H9 (cell line): Measurements from ENCODE around the gene RNF146. TPM values are rescaled to one million over a fixed set of nuclear protein-coding genes. Genes with fewer than 3 reads are reported as not detected.

Experiments
- DNase-seq: peaks from one replicate; pipeline ENCODE4 v3.0.0-alpha.2; 2017
- H2AFZ ChIP-seq: one replicate; pipeline ENCODE4 v1.6.1; 2013; ENCODE audit warnings: mild to moderate bottlenecking, low read length, control low read depth, moderate library complexity
- H2AK5ac ChIP-seq: 2 replicates; pipeline ENCODE4 v1.6.1; 2013; ENCODE audit warnings: low read length, control low read depth, mixed read lengths; ENCODE audit not compliant: insufficient read length
- H2BK120ac ChIP-seq: one replicate; pipeline ENCODE4 v1.6.1; 2013; ENCODE audit warnings: low read depth, mild to moderate bottlenecking, low read length, control low read depth, inconsistent platforms; ENCODE audit not compliant: poor library complexity, severe bottlenecking
- H2BK12ac ChIP-seq: 2 replicates; pipeline ENCODE4 v1.6.1; 2013; ENCODE audit warnings: low read length, control low read depth, mixed read lengths, low read depth; ENCODE audit not compliant: insufficient read length
- H2BK15ac ChIP-seq: 2 replicates; pipeline ENCODE4 v1.6.1; 2013; ENCODE audit warnings: low read depth, low read length, control low read depth
- H2BK20ac ChIP-seq: one replicate; pipeline ENCODE4 v1.6.1; 2013; ENCODE audit warnings: low read depth, mild to moderate bottlenecking, low read length, control low read depth, inconsistent platforms; ENCODE audit not compliant: poor library complexity, severe bottlenecking
- H2BK5ac ChIP-seq: 2 replicates; pipeline ENCODE4 v1.6.1; 2013; ENCODE audit warnings: low read length, control low read depth, mixed read lengths; ENCODE audit not compliant: insufficient read length
- H3K14ac ChIP-seq: 2 replicates; pipeline ENCODE4 v1.6.1; 2013; ENCODE audit warnings: low read length, control low read depth; ENCODE audit not compliant: insufficient read depth
- H3K18ac ChIP-seq: 2 replicates; pipeline ENCODE4 v1.6.1; 2013; ENCODE audit warnings: low read depth, mild to moderate bottlenecking, mixed read lengths, low read length, control low read depth; ENCODE audit not compliant: insufficient read length
- H3K23ac ChIP-seq: 2 replicates; pipeline ENCODE4 v1.6.1; 2013; ENCODE audit warnings: low read length, control low read depth, mixed read lengths, low read depth; ENCODE audit not compliant: insufficient read length
- H3K23me2 ChIP-seq: 2 replicates; pipeline ENCODE4 v1.6.1; 2013; ENCODE audit warnings: low read depth, mild to moderate bottlenecking, mixed read lengths, low read length, control low read depth; ENCODE audit not compliant: insufficient read length, poor library complexity, severe bottlenecking
- H3K27ac ChIP-seq: 2 replicates; pipeline ENCODE4 v1.5.1; 2013; ENCODE audit warnings: low read length, control low read depth, mixed read lengths, low read depth; ENCODE audit not compliant: insufficient read length
- H3K27me3 ChIP-seq: 2 replicates; pipeline ENCODE4 v1.6.1; 2013; ENCODE audit warnings: low read length, control low read depth, inconsistent platforms; ENCODE audit not compliant: insufficient read depth
- H3K4ac ChIP-seq: 2 replicates; pipeline ENCODE4 v1.6.1; 2013; ENCODE audit warnings: low read depth, mild to moderate bottlenecking, control low read depth, inconsistent platforms, low read length, moderate library complexity
- H3K4me1 ChIP-seq: 2 replicates; pipeline ENCODE4 v1.6.1; 2013; ENCODE audit warnings: low read length, control low read depth, inconsistent platforms; ENCODE audit not compliant: insufficient read depth
- H3K4me2 ChIP-seq: 2 replicates; pipeline ENCODE4 v1.6.1; 2013; ENCODE audit warnings: low read length, control low read depth, mixed read lengths; ENCODE audit not compliant: insufficient read length, insufficient read depth
- H3K56ac ChIP-seq: 2 replicates; pipeline ENCODE4 v1.6.1; 2013; ENCODE audit warnings: low read depth, mild to moderate bottlenecking, mixed read lengths, low read length, control low read depth; ENCODE audit not compliant: insufficient read length
- H3K79me1 ChIP-seq: 2 replicates; pipeline ENCODE4 v1.6.1; 2013; ENCODE audit warnings: low read depth, mild to moderate bottlenecking, moderate library complexity, low read length, control low read depth, inconsistent platforms; ENCODE audit not compliant: insufficient read depth, poor library complexity, severe bottlenecking
- H3K79me2 ChIP-seq: 2 replicates; pipeline ENCODE4 v1.6.1; 2013; ENCODE audit warnings: low read length, control low read depth, inconsistent platforms; ENCODE audit not compliant: insufficient read depth
- H3K9ac ChIP-seq: 2 replicates; pipeline ENCODE4 v1.6.1; 2013; ENCODE audit warnings: low read length, control low read depth, mixed read lengths; ENCODE audit not compliant: insufficient read length; ENCODE audit errors: extremely low read depth
- H3K9me3 ChIP-seq: one replicate; pipeline ENCODE4 v1.6.1; 2013; ENCODE audit warnings: low read depth, low read length, inconsistent platforms; ENCODE audit not compliant: control insufficient read depth
- H3T11ph ChIP-seq: one replicate; pipeline ENCODE4 v1.6.1; 2013; ENCODE audit warnings: mild to moderate bottlenecking, low read length, control low read depth, inconsistent platforms
- H4K20me1 ChIP-seq: one replicate; pipeline ENCODE4 v1.6.1; 2013; ENCODE audit not compliant: control insufficient read depth, insufficient read length, insufficient read depth
- H4K5ac ChIP-seq: 2 replicates; pipeline ENCODE4 v1.6.1; 2013; ENCODE audit warnings: low read depth, mild to moderate bottlenecking, mixed read lengths, low read length, control low read depth; ENCODE audit not compliant: insufficient read length
- H4K8ac ChIP-seq: replicated peaks from 2 replicates; pipeline ENCODE4 v1.6.1; 2013; ENCODE audit warnings: low read length, control low read depth, mixed read lengths, low read depth; ENCODE audit not compliant: insufficient read length
- H4K91ac ChIP-seq: 2 replicates; pipeline ENCODE4 v1.6.1; 2013; ENCODE audit warnings: low read depth, mild to moderate bottlenecking, moderate library complexity, mixed read lengths, low read length, control low read depth; ENCODE audit not compliant: insufficient read length
- H3K27ac Mint-ChIP-seq, 3 experiments: 2 replicates in 2 of 3; 3 replicates in 1 of 3; pipeline ENCODE4 v1.8.0; 2020 to 2021; ENCODE audit warnings: mixed read lengths in 3 of 3, mild to moderate bottlenecking in 1 of 3, moderate library complexity in 1 of 3
- H3K27me3 Mint-ChIP-seq: 2 replicates; pipeline ENCODE4 v1.8.0; 2021; ENCODE audit warnings: low read depth, mild to moderate bottlenecking, moderate library complexity, mixed read lengths
- H3K36me3 Mint-ChIP-seq, 3 experiments: 2 replicates in 2 of 3; 3 replicates in 1 of 3; pipeline ENCODE4 v1.8.0; 2020 to 2021; ENCODE audit warnings: low read depth in 3 of 3, mixed read lengths in 3 of 3; ENCODE audit not compliant: insufficient read depth in 1 of 3
- H3K4me1 Mint-ChIP-seq, 2 experiments: 2 replicates each; pipeline ENCODE4 v1.8.0; 2020; ENCODE audit warnings: mixed read lengths in 2 of 2
- H3K4me3 Mint-ChIP-seq, 2 experiments: 2 replicates in 1 of 2; 3 replicates in 1 of 2; pipeline ENCODE4 v1.8.0; 2020 to 2021; ENCODE audit warnings: mild to moderate bottlenecking in 2 of 2, mixed read lengths in 2 of 2, moderate library complexity in 1 of 2
- H3K9me3 Mint-ChIP-seq, 2 experiments: 2 replicates in 1 of 2; 3 replicates in 1 of 2; pipeline ENCODE4 v1.8.0; 2020; ENCODE audit warnings: mild to moderate bottlenecking in 2 of 2, mixed read lengths in 2 of 2, moderate library complexity in 1 of 2
- CTCF ChIP-seq: fragments of 200-600 bp; sonication (generic); conservative IDR thresholded peaks from 3 replicates; pipeline ENCODE4 v1.8.0; 2021; ENCODE audit warnings: antibody characterized with exemption, mild to moderate bottlenecking
- WGBS: extraction: QIAGEN DNeasy Blood & Tissue Kit; methylation state at CpG from one replicate; pipeline ENCODE4 v1.1.7; 2013; ENCODE audit warnings: missing lambda C conversion rate, low lambda C conversion rate, mixed read lengths; ENCODE audit not compliant: insufficient read length; ENCODE audit errors: extremely low coverage; 5-methylcytosine and 5-hydroxymethylcytosine counted together
- total RNA-seq: library from RNA; stranded (reverse); gene quantifications from 2 replicates; pipeline ENCODE4 v1.2.1, GENCODE V29; 2021

The RNF146 gene
- total RNA-seq, 1 experiment from 2014 or later, result 20.4 TPM

GRCh38 chr6:127305741-127306140 is 39.1 kb downstream of the RNF146 start:
- H3K9me3 Mint-ChIP-seq, result peaks cover 9 to 19% of the 10 kb centered on the region in 2 experiments; a peak in 4 of 5 replicates

More at GRCh38 chr6:127305741-127306140, 39.1 kb downstream of the RNF146 start:
- Histone ChIP-seq H2BK15ac (no peak overlapping the region), H2BK12ac (no peak overlapping the region), H2BK5ac (no peak overlapping the region), H3K27me3 (no peaks in the 10 kb centered on the region), H3K79me2 (peaks cover 3% of the 10 kb centered on the region), H3K56ac (no peak overlapping the region), H3T11ph (no peak overlapping the region), H3K4me2 (no peak overlapping the region), H3K23me2 (no peaks in the 10 kb centered on the region), H3K9ac (no peak overlapping the region), H3K4me1 (no peaks in the 10 kb centered on the region), H4K5ac (no peak overlapping the region), H3K79me1 (no peaks in the 10 kb centered on the region), H3K23ac (no peak overlapping the region), H2AK5ac (no peak overlapping the region), H4K20me1 (no peaks in the 10 kb centered on the region), H2BK120ac (no peak overlapping the region), H3K9me3 (no peaks in the 10 kb centered on the region), H2AFZ (no peak overlapping the region), H4K8ac (no peak overlapping the region), H2BK20ac (no peak overlapping the region), H3K18ac (no peak overlapping the region), H3K27ac (no peak overlapping the region), H3K4ac (no peak overlapping the region), H3K14ac (no peak overlapping the region), H4K91ac (no peak overlapping the region)
- peaks cover 17 to 44% (median 36%) of the 10 kb centered on the region in 3 experiments for H3K36me3 Mint-ChIP-seq
- WGBS, result no CpG with 5 or more reads among the region's 1 CpG
- no peak overlapping the region for H3K4me3 Mint-ChIP-seq
- no peak for DNase-seq
- peaks cover 3% of the 10 kb centered on the region in 2 experiments; a peak in 1 of 4 replicates for H3K4me1 Mint-ChIP-seq
- no peak for TF ChIP-seq CTCF
- H3K27ac Mint-ChIP-seq, result no peak overlapping the region
- no peaks in the 10 kb centered on the region for H3K27me3 Mint-ChIP-seq
